HG02870 (cell line): ENCODE data around the gene FAM180B.
A peak's percentile ranks its signal among the peaks of the same experiment; 100 is the strongest.

ENCODE experiments used
- ATAC-seq: cut with Tn5 transposase; IDR thresholded peaks from one replicate; pipeline ENCODE4 v1.9.1; 2021; ENCODE audit warnings: mild to moderate bottlenecking, moderate library complexity; ENCODE audit not compliant: unreplicated experiment

FAM180B gene

GRCh38 chr11:47566149-47566698 is 20.3 kb upstream of the FAM180B start:
- no peak for ATAC-seq

- ATAC-seq = no peak
These were observed 16.8 kb upstream of the FAM180B start for GRCh38 chr11:47569646-47570045.

GRCh38 chr11:47570651-47571356 is 15.7 kb upstream of the FAM180B start:
- no peak for ATAC-seq

GRCh38 chr11:47571357-47571729 is 15.1 kb upstream of the FAM180B start:
- ATAC-seq = no peak

GRCh38 chr11:47571895-47572294 is 14.6 kb upstream of the FAM180B start:
- ATAC-seq = no peak

GRCh38 chr11:47572715-47573255 is 13.7 kb upstream of the FAM180B start:
- no peak for ATAC-seq

- no peak for ATAC-seq
These were observed 13.2 kb upstream of the FAM180B start for GRCh38 chr11:47573321-47573720.

- ATAC-seq = no peak
These were observed 8.9 kb upstream of the FAM180B start for GRCh38 chr11:47577460-47578041.

- peak; percentile 90 for ATAC-seq
These were observed 7.7 kb upstream of the FAM180B start, which contains the start of the genes KBTBD4 and NDUFS3 for GRCh38 chr11:47578524-47579494. KBTBD4 (minus strand) TSS chr11:47578970; CDS start chr11:47578951, 19 bp downstream. NDUFS3 (plus strand) TSS chr11:47579074; CDS start chr11:47579092, 18 bp downstream.

GRCh38 chr11:47583844-47584243 is 2.6 kb upstream of the FAM180B start:
- no peak for ATAC-seq

- ATAC-seq = no peak
These were observed 700 bp downstream of the FAM180B start for GRCh38 chr11:47587039-47587716.

- no peak for ATAC-seq
These were observed 1.3 kb downstream of the FAM180B start for GRCh38 chr11:47587723-47588326.

- no peak for ATAC-seq
These were observed 2.6 kb downstream of the FAM180B start for GRCh38 chr11:47589118-47589517.

- ATAC-seq = no peak
These were observed 3.1 kb downstream of the FAM180B start for GRCh38 chr11:47589584-47589976.

- no peak for ATAC-seq
These were observed 3.7 kb downstream of the FAM180B start for GRCh38 chr11:47589977-47590861.

- no peak for ATAC-seq
These were observed 5.3 kb downstream of the FAM180B start for GRCh38 chr11:47591764-47592163.

- ATAC-seq = no peak
These were observed 5.8 kb downstream of the FAM180B start for GRCh38 chr11:47592251-47592650.

- no peak for ATAC-seq
These were observed 6.5 kb downstream of the FAM180B start for GRCh38 chr11:47592970-47593369.

GRCh38 chr11:47593492-47593933 is 7.0 kb downstream of the FAM180B start:
- ATAC-seq = no peak
